AG08395 (cell line): Measurements from ENCODE around the gene CTSE.

ENCODE experiments used
- DNase-seq: peaks from one replicate; pipeline ENCODE4 v3.0.0; 2012; ENCODE audit warnings: mixed read lengths, low spot score

CTSE gene

DNA sequence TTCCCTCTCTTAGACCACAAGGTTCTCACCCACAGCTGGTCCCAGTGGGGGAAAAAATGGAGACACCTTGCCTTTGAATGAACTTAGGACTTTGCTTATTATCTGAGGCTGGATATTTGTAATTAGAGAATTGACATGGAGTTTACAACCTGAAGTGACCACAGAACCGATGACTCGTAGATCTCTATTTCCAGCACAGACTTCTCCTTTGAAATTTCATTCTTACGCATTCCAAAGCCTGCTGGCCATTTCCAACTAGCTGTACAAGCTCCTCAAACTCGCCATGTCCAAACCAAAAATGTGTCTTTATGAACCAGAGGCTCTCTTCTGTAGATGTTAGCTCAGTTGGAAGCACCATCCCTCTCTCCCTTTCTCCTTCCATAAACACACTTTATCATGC, 32.5 kb downstream of the CTSE start:
- peak; percentile 58 for DNase-seq

DNA sequence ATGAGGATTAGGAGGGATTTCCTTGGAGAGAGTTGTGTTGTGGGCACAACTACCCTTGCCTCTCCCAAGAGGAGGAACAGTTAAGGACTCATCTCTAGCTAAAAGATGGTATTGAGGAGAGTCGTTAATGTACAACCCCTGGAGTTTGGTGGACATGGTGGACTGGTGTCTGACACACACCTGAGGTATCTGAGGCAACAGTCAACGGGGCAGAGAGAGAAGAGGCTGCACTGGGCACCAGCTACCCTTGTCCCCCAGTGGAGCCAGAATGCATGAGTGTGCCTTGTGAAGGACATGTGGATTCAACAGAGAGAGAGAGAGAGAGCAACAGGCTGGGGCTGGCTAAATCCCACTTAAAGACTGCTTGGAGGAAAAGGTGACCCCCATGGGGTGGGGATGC, 33.5 kb downstream of the CTSE start:
- no peak for DNase-seq

DNA sequence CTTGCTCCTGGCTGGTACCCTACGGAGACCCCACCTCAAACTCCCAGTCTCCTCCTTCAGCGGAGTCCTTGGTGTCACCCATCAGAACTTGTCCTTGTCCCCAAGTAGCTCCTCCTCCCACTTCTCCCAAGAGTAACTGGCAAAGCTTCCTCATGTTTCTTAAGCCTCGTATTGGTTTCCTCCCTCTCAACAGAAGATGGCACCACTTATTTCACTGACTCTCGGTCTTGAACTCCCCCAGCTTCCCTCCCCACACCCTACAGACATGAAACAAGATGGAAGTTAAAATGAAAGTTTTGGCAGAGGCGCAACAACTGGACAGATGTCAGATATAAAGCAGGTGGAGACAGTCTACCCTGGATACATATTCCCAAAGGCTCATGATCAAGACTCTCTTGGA, 33.9 kb downstream of the CTSE start:
- no peak for DNase-seq

DNA sequence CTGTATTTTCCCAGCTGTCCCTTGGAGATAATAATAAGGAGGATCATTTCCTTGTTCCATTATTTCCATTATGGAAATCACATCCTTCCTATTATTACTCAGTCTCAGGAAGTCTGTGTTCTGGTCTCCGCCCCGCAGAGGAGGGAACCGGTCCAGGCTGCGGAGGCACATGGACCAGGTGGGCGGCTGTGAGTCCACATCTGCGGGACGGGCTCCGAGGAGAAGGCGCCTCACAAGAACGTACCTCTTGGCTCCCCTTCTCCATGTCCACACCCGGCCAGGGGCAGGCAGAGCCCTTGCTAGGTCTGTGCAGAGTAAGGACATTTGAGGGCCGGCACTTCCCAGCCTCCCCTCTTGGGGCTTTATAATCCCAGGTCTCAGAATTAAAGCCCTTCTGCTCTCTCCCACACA, 35.1 kb downstream of the CTSE start:
- no peak for DNase-seq

DNA sequence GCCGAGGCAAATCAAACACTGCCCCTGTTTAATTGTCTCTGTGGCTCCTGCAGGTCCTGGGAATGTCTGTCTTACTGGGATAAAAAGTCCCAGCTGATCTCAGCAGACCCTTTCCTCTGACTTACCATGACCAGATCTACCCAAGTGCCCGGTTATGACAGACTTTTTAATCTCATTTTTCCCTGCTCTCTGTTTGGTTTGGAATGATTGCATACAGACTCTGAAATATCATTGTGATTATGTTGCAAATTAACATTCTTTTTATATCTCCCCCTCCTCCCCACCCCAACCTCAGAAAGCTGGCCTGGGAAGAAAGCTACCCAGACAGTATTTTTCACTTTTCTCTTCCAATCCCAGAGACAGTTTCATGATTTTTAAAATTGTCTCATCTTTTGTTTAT, 36.8 kb downstream of the CTSE start:
- DNase-seq: no peak

DNA sequence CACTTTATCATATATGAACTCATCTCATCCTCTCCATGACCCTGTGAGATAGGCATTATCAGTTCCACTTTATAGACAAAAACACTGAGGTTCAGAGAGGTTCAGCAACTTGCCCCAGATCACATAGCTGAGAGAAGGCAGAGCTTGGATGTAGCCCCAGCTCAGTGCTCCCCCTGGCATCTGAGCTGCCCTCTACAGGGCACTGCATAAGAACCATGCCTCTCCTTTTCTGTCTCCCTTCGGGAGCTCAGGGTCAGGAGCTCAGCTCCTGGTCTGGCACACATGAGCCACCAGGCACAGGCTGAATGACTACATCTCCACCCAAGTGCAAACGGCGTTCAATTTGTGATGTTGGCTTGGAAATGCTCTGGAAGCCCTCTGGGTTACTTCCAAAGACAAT, 37.4 kb downstream of the CTSE start:
- no peak for DNase-seq

DNA sequence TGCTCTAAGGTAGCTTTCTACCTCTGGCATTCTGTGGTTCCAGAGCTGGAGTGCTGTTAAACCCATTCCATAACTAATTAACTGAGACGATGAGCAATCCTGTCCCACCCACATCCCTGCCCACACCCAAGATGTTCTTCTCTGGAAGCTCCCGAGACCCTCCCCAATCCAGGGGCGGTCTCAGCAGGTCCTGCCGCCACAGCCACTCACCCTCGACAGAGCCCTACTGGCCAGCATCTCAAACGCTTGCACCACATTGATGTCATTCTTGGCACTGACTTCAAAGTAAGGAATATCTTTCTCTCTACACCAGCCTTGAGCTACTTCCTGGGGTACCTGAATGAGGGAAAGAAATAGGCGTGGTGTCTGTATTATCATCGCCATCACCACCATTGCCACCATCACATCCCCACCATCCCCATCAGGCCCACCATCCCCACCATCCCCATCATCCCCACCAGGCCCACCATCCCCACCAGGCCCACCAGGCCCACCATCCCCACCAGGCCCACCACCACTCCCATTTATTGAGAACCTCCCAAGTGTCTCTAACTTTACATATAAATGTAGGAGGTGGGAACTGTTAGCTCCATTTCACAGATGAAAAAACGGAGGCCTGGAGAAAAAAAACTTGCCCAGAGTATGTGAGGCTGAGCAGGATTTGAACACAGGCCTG, 38.2 kb downstream of the CTSE start:
- no peak for DNase-seq

DNA sequence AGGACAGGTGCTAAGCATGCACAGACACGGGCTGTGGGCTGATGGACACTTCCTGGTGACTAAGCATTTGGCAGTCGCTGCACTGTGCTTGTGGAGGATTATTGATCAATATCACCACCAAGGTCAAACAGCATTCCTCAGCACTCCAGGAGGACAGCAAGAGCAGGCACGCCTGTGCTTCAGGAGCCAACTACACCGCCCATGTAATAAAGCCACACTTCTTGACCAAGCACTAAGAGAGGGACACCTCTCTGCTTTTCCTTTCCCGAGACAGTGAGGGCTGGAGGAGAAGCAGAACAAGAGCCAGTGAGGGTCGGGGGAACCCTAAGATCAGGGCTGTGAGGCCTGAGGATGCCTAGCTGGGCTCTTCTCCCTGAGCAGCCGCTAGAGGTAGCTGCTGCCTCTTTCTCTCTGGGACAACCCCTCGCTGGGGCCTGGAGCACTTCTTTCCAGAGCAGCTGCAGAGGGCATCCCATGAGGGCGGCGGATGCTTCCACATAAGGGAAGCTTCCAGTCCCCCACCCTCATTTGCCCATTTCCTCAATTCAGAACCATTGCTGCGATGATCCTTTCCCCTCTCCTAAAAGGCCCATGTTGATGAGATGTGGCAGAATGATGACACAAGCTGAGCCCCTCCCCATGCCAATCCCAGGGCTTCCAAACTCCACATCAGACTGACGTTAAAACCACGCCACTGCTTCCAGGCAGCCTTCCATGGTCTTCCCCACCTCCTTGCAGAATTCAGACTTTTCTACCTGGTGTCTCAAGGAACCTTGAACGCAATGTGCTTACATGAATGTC, 39.6 kb downstream of the CTSE start:
- DNase-seq: peak; percentile 74

DNA sequence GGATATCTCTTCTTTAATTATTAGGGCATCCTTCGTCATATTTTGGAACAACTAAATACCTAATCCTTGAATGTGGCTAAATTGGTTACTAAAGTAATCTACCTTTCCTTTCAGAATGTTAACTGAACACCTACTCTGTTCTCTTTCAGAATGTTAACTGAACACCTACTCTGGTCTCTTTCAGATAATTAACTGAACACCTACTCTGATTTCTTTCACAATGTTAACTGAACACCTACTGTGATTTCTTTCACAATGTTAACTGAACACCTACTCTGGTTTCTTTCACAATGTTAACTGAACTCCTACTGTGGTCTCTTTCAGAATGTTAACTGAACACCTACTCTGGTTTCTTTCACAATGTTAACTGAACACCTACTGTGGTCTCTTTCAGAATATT, 42.4 kb downstream of the CTSE start:
- no peak for DNase-seq

DNA sequence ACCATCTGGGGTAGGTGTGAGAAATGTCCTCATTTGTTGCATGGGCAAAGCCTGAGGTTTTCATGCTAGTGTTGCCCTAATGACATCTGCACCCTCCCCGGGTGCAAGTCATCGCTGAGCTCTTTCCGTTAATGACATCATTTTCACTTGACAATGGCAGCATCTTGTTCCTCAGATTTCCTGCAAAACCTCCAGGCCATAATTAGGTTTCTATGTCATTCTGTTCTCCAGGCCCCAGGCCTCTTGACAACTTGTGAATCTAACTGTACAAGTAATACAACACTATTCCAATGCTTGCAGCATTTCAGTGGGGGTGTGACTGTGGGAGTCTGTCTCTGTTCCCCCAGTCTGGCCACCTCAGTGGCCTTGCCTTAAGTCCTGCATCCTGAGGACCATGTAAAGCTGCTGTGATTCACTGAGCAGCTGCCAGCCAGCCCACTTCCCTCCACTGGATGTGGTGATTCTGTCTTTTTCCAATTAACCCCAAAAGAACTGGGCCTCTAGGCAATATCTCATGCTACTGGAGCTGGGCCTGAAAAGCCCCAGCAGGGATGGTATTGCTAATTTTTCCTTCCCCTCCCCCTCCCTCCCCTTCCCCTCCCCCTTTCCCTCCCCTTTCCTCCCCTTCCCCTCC, 43.3 kb downstream of the CTSE start:
- DNase-seq: no peak

DNA sequence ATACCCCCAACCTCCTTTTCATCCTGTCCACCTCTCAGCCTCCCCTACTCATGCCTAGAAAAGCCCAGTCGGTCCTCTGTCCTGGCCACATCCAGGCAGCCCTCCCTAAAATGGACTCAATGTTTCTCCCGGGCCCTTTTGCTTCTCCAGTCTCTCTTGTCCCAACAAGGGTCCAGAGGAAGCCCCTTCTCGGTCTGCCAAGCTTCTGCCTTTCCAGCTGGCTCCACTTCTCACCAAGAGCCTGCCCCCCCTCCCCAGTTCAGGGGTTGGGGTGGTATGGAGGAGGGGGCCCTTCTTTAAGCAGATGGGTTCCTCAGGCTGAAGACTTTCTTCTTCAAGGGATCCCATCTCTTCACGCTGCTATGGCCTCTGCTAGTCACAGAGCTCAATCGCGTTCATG, 44.4 kb downstream of the CTSE start:
- DNase-seq: no peak

DNA sequence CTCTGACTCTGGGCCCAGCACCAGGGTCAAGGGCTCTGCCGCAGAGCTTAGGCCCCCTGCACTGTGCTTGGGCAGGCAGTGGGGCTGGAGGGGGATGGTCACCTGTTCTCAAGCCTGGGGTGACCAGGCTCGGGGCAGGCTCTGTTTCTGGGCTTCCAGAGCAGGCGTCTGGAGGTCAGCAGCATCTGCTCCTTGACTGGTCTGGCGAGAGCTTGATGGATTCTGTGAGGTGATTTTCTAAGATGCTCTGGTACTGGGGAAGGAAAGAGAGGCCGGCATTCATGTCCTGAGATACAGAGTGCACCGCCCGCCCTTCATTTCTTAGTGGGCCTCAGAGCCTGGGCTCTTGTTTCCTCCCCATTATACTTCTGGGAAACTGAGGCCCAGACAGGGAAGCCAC, 45.0 kb downstream of the CTSE start:
- no peak for DNase-seq

DNA sequence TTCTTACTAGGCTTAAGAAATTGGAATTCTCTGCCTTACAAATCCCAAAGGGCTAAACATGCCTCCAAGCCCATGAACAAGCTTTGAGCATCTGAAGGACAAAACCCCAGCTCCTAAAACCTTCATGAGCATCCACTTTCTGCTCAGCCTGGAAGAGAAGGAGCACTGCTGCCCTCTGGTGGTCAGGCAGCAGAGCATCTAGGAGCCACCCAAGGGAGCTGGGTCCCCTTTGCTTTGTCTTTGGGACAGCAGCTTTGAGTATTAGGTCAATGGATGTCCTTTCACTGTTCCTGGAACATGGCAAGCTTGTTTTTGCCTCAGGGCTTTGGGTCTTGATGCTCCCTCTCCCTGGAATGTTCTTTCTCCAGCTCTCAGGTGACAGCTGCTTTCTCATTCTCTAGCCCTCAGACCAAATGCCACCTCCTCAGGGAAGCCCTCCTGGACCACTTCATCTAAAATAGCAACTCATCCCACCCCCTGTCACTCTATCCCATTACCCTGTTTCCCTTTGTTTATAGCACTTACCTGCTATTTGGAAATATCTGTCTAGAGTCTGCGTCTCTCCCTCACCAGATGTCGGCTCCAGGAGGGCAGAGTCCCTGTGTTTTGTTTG, 46.2 kb downstream of the CTSE start:
- peak; percentile 78 for DNase-seq

DNA sequence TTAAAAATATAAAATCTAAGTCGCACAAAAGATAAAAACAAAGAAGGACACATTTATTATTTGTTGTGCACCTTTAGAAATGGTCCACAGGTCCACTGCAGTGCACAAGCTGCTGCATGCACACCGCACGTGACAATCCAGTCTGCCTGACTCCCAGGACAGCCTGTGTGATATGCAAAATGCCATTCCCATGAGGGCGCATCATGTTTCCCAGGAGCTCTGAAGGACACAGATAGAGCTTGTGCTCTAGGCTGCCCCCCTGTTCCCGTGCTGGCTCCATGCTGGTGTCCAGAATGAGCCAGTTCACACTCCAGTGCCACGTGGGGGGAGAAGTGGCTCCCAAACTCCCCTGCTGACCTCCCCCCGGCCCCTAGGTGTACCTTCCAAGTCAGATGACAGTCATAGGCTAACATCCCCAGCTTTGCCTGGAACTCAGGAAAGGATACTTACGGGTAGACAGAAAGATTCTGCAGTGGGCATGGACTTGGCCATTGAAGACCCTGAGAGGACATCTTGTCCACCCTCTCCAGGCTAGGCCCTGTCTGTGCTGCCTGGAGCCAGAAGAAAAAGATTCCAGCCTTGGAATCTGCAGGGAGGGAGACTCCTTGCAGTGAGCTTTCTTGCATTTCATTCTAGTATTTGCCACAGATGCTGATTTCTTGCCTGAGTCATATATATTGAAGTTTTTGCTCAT, 46.8 kb downstream of the CTSE start:
- peak; percentile 55 for DNase-seq

DNA sequence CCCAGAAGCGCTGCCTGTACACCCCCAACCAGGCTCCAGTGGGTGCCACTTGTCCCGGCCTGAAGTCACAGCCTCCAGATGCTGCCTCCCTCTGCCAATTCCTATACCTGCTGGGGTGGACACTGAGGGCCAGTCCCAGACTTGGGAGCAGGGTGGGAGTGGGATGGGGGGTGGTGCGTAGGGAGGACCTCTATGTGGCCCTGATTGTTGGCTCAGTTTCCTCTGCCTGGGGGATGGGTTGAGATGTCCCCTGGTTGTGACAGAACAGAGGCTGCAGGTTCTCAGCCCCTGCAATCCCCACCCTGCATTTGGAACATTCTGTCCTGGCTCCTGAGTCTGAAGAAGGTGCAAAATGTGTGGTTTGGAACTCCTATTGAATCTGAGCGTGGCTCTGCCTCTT, 47.7 kb downstream of the CTSE start:
- DNase-seq: no peak

DNA sequence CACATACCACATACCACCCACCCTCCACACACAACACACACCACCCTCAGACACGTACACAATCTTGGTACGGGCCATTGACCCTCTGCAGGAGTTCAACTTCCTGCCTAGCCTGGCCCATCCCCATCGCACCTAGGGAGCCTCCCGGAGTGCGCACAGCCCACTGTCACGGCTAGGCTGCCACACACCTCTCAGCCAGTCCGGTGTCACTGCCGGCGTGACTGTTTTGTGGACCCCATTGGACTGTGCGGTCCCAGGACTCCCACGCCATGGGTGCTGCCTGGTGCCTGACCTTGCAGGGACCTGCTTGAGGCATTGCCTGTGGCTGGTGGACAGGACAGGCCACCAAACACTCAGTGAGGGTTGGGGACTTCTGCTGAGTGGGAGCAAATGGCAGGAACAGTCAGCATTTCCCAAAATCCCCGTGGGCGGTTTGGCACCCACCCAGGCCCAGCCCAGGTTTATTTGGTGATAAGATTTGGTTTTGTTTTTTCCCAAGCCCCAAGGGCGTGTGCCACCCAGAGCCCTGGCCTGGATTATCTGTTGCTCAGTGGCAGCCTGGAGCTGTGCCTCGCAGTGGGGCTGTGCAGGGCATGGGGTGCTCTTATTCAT, 48.2 kb downstream of the CTSE start:
- no peak for DNase-seq

DNA sequence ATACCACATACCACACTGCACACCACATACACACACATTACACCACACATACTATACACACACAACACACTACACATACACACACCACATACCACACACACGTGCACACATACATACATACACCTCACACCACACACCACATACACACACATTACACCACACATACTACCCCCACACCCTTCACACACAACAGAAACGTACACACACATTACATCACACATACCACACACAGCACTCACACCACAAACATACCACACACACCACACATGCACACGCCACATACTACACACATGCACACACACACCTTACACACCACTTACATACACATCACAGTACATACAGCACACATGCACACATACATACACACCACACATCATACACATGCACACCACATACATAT, 49.0 kb downstream of the CTSE start:
- no peak for DNase-seq

DNA sequence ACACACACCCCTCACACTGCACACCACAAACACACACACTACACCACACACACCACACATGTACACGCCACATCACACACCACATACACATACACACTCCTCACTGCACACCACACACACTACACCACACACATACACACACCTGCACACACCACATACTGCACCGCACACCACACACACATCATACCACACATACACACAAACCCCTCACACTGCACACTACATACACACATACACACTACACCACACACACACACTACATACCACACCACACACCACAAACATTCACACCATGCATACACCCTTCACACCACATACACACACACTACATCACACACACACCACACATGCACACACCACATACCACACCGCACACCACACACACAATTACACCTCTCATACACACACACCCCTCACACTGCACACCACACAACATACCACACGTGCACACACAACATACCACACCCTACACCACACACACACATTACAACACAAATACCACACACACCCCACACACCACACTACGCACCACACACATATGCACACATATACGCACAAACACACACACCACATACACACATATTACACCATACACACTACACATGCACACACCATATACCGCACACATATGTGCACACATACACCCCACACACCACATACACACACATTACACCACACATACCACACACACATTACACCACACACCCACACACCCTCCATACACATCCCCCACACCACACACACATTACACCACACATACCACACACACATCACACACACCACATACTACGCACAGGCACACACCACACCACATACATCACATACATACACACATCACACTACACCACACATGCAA, 50.1 kb downstream of the CTSE start:
- no peak for DNase-seq

DNA sequence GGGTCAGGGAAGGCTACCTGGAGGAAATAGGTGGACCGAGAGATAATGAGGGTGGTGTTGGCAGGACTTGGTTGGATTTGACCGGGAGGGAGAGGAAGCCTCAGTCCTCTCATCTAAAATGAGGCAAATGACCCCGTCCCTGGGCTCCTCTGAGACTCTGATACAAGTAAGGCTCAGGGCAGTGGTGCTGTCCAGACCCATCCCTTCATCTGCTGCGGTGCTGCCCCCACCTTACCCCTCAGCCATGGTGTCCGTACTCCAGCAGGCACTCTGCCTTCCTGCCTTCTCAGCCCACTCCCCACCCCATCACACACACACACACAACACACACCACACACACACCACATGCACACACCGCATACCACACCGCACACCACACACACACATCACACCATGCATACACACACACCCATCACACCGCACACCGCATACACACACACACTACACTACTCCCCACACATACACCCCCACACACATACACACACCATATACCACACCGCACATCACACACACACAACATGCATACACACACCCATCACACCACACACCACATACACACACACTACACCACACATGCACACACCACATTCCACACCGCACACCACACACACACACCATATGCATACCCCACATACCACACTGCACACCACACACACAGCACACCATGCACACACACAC, 51.1 kb downstream of the CTSE start:
- no peak for DNase-seq

DNA sequence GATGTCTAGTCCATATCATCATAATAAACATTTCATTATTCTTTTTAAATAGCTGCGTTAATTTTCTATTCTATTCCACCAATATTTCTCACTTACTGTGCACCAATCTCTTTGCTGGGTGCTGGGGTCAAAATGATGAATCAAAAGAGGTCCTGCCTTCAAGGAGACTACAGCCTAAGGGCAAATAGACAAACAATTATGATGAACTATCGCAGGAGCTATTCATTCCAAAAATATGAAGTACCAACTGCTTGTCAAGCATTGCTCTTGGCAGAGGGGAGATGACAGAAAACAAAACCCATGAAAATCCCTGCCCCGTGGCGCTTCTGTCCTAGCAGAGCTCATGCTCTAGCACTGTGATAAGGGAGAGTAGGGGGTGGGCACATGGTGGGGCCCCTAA, 51.6 kb downstream of the CTSE start:
- no peak for DNase-seq
